Cardiac fibroblast (primary cell): ENCODE data around the gene SDR42E1.
A peak's percentile ranks its signal among the peaks of the same experiment; 100 is the strongest.
"Not testable (repeated sequence)": the region's sequence is repeated elsewhere in the genome, so short reads cannot be mapped to it uniquely, and the experiment has no call there.

Experiments used
- DNase-seq, 2 donors: peaks; one replicate each; pipeline versions ENCODE4 v3.0.0 to v3.0.0-alpha.2; 2010; ENCODE audit warnings: low read depth in 2 of 2
- H3K4me3 ChIP-seq, 2 donors: replicated peaks in 1 of 2; 1 replicate in 1 of 2; 2 replicates in 1 of 2; pipeline ENCODE4 v1.5.1; 2011; ENCODE audit warnings: low read depth in 2 of 2, low read length in 2 of 2, mild to moderate bottlenecking in 2 of 2, moderate library complexity in 1 of 2
- TF ChIP-seq, protein P1 (sequence below): IDR thresholded peaks from one replicate; pipeline ENCODE4 v1.5.1; 2011; ENCODE audit warnings: low read depth, mild to moderate bottlenecking, low read length, inconsistent platforms

Gene SDR42E1

DNA sequence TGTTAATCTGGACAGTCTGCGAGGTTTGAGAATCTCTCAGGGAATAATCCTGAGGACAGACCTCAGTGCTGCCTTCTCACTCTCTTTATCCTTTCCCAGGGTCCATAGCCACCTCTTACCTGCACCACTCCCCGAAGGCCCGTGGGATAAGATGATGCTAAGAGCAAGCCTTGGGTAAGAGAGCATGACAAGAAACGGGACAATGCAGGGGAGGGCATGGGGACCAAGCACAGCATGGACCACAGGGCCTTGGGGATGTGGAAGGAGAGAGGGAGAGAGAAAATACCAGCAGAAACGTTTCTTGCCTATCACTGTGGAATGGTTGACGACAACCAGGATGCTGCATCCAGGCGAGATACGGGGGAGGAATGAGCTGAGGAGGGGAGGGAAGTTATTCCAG is 8.3 kb upstream of the SDR42E1 start:
- no peak for DNase-seq
- TF ChIP-seq, protein P1, sequence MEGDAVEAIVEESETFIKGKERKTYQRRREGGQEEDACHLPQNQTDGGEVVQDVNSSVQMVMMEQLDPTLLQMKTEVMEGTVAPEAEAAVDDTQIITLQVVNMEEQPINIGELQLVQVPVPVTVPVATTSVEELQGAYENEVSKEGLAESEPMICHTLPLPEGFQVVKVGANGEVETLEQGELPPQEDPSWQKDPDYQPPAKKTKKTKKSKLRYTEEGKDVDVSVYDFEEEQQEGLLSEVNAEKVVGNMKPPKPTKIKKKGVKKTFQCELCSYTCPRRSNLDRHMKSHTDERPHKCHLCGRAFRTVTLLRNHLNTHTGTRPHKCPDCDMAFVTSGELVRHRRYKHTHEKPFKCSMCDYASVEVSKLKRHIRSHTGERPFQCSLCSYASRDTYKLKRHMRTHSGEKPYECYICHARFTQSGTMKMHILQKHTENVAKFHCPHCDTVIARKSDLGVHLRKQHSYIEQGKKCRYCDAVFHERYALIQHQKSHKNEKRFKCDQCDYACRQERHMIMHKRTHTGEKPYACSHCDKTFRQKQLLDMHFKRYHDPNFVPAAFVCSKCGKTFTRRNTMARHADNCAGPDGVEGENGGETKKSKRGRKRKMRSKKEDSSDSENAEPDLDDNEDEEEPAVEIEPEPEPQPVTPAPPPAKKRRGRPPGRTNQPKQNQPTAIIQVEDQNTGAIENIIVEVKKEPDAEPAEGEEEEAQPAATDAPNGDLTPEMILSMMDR, result no peak
- no peak overlapping the region for H3K4me3 ChIP-seq

DNA sequence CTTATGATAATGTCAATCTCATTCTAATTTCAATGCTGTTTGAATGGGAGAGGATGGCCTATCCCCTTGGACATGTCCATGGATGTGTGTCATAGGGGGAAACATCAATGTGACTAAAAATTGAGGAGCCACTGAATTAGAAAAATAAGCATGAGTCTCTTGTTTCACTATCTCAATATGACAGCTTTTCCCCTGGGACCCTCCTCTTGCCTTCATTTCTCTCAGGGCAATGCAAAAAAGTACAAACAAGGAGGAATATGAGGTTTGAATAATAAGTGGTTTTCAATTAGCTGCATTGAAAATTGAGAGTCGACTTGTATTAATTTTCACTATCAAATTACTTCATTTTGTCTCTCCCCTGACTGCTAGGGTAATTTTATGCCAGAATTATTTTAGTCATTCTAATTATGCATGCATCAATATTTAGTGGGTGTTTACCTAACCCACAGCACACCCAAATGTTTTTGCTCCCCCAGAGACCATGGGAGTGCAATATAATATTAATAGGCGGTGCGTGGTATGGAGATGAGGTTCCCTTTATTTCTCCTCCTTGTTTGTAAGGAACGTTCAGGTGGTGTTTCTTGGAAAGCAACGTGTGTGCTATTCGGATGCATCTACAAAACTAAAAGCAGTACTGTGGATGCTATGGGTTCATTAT is 6.8 kb upstream of the SDR42E1 start:
- H3K4me3 ChIP-seq, result no peak overlapping the region
- TF ChIP-seq, protein P1, result no peak
- DNase-seq, result no peak

DNA sequence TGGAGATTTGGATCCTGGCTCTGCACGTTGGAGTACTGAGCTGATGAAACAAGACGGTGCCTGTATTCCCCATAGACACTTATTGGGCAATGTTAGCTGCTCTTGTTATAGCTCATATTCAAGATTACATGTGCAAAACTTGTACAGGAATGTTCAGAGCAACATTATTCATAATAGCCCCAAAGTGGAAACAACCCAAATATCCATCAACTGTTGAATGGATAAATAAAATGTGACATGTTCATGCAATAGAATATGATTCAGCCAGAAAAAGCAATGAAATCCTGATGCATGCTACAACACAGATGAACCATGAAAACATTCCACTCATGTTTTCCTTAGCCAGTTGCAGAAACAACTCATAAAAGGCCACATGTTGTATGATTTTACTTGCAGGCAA is 5.7 kb upstream of the SDR42E1 start:
- DNase-seq, result peak; percentile 33 to 80
- H3K4me3 ChIP-seq, result no peak overlapping the region
- TF ChIP-seq, protein P1, result no peak

DNA sequence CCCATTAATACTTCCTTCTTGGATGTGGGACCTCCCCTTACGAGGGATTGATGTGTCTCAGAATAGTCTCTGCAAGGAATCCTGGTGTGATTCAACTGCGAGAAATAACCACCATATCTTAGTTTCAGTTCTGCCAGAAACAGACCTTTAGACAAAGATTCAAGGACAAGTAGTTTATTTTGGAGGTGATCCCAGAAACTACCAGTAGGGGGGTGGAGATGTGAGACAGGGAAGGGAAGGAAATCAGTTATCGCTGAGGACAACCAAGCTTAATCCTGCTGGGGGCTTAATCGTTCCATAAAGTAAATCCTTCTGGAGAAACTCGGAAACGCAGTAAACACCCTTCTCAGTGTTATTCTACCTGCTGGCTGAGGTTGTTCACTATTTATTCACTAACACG is 5.0 kb upstream of the SDR42E1 start:
- H3K4me3 ChIP-seq, result no peak overlapping the region
- DNase-seq, result peak; percentile 23 to 57

DNA sequence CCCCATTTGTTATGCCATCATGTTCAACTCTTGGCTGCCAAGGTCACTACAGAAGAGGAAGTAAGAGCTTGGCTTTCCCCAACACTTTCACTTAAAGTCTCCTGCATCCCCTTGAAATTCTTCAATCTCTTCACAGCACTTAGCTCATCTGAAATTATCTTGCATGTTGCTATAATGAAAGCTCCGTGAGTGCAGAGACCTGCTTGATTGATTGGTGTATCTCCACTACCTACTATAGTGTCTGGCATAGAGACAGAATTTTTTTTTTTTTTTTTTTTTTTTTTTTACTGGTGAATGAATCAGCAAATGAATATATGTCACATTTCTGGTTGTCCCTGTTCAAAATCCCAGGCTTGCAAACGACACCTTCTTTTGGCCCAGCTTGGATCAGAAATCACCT is 1.9 kb upstream of the SDR42E1 start:
- no peak for DNase-seq
- H3K4me3 ChIP-seq, result no peak overlapping the region

More for the DNA sequence above, 5.0 kb upstream of the SDR42E1 start:
- TF ChIP-seq, protein P1, result peak; percentile 47

DNA sequence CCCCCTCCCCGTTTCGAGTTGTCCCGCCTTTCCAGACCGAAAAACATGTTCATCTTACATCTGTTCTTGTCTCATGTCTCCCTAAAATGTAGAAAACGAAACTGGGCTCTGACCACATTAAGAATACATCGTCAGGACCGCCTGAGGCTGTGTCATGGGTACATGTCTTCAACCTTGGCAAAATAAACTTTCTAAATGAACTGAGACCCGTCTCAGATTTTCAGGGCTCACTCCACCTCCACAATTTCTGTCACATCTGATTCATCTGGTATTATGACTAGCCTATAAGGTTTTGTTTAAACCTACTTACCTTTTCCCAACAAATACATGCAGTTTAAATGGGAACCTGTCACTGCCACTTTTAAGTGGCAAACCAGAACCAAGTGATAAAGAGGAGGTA is 621 bp downstream of the SDR42E1 start:
- no peak for DNase-seq
- TF ChIP-seq, protein P1, result no peak
- H3K4me3 ChIP-seq, result no peak overlapping the region

More for the DNA sequence above, 1.9 kb upstream of the SDR42E1 start:
- TF ChIP-seq, protein P1, result no peak

DNA sequence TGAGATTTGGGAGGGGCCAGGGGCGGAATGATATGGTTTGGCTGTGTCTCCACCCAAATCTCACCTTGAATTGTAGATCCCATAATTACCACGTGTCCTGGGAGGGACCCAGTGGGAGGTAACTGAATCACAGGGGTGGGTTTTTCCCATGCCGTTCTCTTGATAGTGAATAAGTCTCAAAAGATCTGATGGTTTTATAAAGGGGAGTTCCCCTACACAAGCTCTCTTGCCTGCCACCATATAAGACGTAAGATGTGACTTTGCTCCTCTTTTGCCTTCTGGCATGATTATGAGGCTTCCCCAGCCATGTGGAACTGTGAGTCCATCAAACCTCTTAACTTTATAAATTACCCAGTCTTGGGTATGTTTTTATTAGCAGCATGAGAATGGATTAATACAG is 1.5 kb downstream of the SDR42E1 start:
- not testable (repeated sequence) for DNase-seq, H3K4me3 ChIP-seq
